SK-N-SH treated with all-trans-retinoic acid at 6 μM for 48 hours (cell line): Measurements from ENCODE around the gene CSNK1D.

Experiments
- ATAC-seq: fragments of 200-7000 bp; cut with Tn5 transposase; 3 replicates; pipeline ENCODE4 v1.9.1; 2020; ENCODE audit warnings: mild to moderate bottlenecking, moderate library complexity
- ARNTL ChIP-seq: fragments of 450-650 bp; formaldehyde crosslinking; IDR thresholded peaks from 2 replicates; pipeline ENCODE4 v1.5.0; 2020; ENCODE audit warnings: low read depth, mild to moderate bottlenecking, moderate library complexity, borderline replicate concordance
- BACH2 ChIP-seq: fragments of 250-450 bp; sonication (Bioruptor Pico); IDR thresholded peaks from 2 replicates; pipeline ENCODE4 v1.9.0; 2021; ENCODE audit warnings: mild to moderate bottlenecking, borderline replicate concordance
- CREB5 ChIP-seq: fragments of 250-450 bp; sonication (Bioruptor Pico); IDR thresholded peaks from 2 replicates; pipeline ENCODE4 v1.5.1; 2020; ENCODE audit warnings: low read depth, mild to moderate bottlenecking, moderate library complexity
- CSDC2 ChIP-seq: fragments of 250-450 bp; sonication (Bioruptor Pico); IDR thresholded peaks from 2 replicates; pipeline ENCODE4 v1.5.0; 2020; ENCODE audit warnings: mild to moderate bottlenecking, moderate library complexity
- ESRRG ChIP-seq: fragments of 250-450 bp; sonication (Bioruptor Pico); IDR thresholded peaks from 2 replicates; pipeline ENCODE4 v1.6.1; 2021; ENCODE audit warnings: mild to moderate bottlenecking
- GLIS3 ChIP-seq: fragments of 250-450 bp; sonication (Bioruptor Pico); IDR thresholded peaks from 2 replicates; pipeline ENCODE4 v1.5.0; 2020; ENCODE audit warnings: mild to moderate bottlenecking, moderate library complexity
- ISL1 ChIP-seq: fragments of 250-450 bp; sonication (Bioruptor Pico); IDR thresholded peaks from 2 replicates; pipeline ENCODE4 v2.1.2; 2022; ENCODE audit warnings: mild to moderate bottlenecking, moderate library complexity
- OSR1 ChIP-seq: fragments of 250-450 bp; sonication (Bioruptor Pico); IDR thresholded peaks from 2 replicates; pipeline ENCODE4 v1.8.0; 2022; ENCODE audit warnings: moderate library complexity, mild to moderate bottlenecking, inconsistent platforms
- POU6F1 ChIP-seq: fragments of 250-450 bp; sonication (Bioruptor Pico); IDR thresholded peaks from 2 replicates; pipeline ENCODE4 v1.8.0; 2021; ENCODE audit warnings: low read depth, mild to moderate bottlenecking, moderate library complexity, borderline replicate concordance
- PPARA ChIP-seq: fragments of 250-450 bp; sonication (Bioruptor Pico); IDR thresholded peaks from 2 replicates; pipeline ENCODE4 v1.5.0; 2020; ENCODE audit warnings: mild to moderate bottlenecking, borderline replicate concordance
- SNAI2 ChIP-seq: fragments of 250-450 bp; sonication (Bioruptor Pico); IDR thresholded peaks from 2 replicates; pipeline ENCODE4 v1.5.0; 2020; ENCODE audit warnings: mild to moderate bottlenecking, moderate library complexity
- TCF4 ChIP-seq: fragments of 250-450 bp; sonication (Bioruptor Pico); IDR thresholded peaks from 2 replicates; pipeline ENCODE4 v1.8.0; 2021; ENCODE audit warnings: mild to moderate bottlenecking, moderate library complexity, borderline replicate concordance
- TOX ChIP-seq: fragments of 250-450 bp; sonication (Bioruptor Pico); IDR thresholded peaks from 2 replicates; pipeline ENCODE4 v1.8.0; 2021; ENCODE audit warnings: mild to moderate bottlenecking, moderate library complexity, borderline replicate concordance
- TSHZ2 ChIP-seq: fragments of 250-450 bp; sonication (Bioruptor Pico); IDR thresholded peaks from 2 replicates; pipeline ENCODE4 v1.5.0; 2020; ENCODE audit warnings: mild to moderate bottlenecking, moderate library complexity
- ZC3H10 ChIP-seq: fragments of 250-450 bp; sonication (Bioruptor Pico); IDR thresholded peaks from 2 replicates; pipeline ENCODE4 v1.5.1; 2021; ENCODE audit warnings: mild to moderate bottlenecking, moderate library complexity
- ZFP3 ChIP-seq: fragments of 250-450 bp; sonication (Bioruptor Pico); IDR thresholded peaks from 2 replicates; pipeline ENCODE4 v1.5.0; 2020; ENCODE audit warnings: mild to moderate bottlenecking, moderate library complexity
- ZFP30 ChIP-seq: fragments of 450-650 bp; formaldehyde crosslinking; IDR thresholded peaks from 2 replicates; pipeline ENCODE4 v1.5.0; 2022; ENCODE audit warnings: mild to moderate bottlenecking, moderate library complexity
- ZNF565 ChIP-seq: fragments of 450-650 bp; formaldehyde crosslinking; conservative IDR thresholded peaks from 2 replicates; pipeline ENCODE4 v1.5.0; 2020; ENCODE audit warnings: low read depth, mild to moderate bottlenecking, moderate library complexity
- ZNF70 ChIP-seq: fragments of 450-650 bp; formaldehyde crosslinking; IDR thresholded peaks from 2 replicates; pipeline ENCODE4 v1.5.0; 2020; ENCODE audit warnings: mild to moderate bottlenecking, moderate library complexity
- ZNF8 ChIP-seq: fragments of 450-650 bp; formaldehyde crosslinking; IDR thresholded peaks from 2 replicates; pipeline ENCODE4 v1.5.0; 2020; ENCODE audit warnings: mild to moderate bottlenecking, moderate library complexity
- TF ChIP-seq, protein P1 (sequence below): fragments of 250-450 bp; sonication (Bioruptor Pico); IDR thresholded peaks from 2 replicates; pipeline ENCODE4 v1.8.0; 2020; ENCODE audit warnings: mild to moderate bottlenecking, moderate library complexity, borderline replicate concordance
- TF ChIP-seq, protein P2 (sequence below): fragments of 250-450 bp; sonication (Bioruptor Pico); IDR thresholded peaks from 2 replicates; pipeline ENCODE4 v1.5.1; 2021; ENCODE audit warnings: mild to moderate bottlenecking, moderate library complexity

The CSNK1D gene

DNA sequence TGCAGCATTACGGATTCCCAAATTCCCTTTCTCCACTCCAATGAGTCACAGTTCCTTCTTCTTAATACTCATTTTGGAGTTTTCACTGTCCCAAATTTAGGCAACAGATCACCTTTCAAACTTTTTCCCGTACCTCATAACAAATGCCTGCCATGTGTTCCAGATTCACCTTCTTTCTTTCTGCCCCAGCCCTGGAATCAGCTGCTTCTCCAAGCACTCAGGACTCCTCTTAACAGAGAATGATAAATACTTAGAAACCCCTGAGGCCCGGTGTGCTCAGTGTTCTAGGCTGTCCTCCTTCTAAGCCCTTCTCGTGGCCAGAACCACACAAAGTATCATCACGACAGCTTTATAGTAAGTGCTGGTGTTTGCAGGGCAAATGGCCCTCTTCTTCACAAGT lies 14.9 kb downstream of the CSNK1D start:
- TF ChIP-seq BACH2 (no peak), ISL1 (no peak), GLIS3 (CRISPR knock-in tag) (no peak), ZC3H10 (CRISPR knock-in tag) (no peak), ESRRG (CRISPR knock-in tag) (no peak), ZNF8 (CRISPR knock-in tag) (no peak)
- ATAC-seq: no peak

DNA sequence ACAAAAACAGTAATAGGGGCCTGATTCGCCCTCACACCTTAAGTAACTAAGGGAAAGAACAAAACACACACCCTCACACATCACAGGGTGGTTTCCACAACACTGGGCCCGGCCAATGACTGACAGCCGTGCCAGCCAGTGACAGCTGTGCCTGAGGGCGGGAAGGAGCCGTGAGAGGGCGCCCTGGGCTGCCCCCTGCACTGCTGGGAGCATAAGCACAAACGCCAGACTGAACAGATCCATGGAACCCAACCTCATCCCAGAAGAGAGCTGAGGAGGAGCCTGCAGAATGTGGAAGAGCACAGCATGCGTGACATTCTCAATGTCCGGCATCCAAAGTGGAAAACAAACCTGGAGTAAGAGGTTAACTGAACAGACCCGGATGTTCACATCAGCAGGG lies 16.0 kb downstream of the CSNK1D start:
- ATAC-seq: peak; percentile 64
- TF ChIP-seq PPARA (CRISPR knock-in tag) (no peak), CSDC2 (no peak), ZNF565 (CRISPR knock-in tag) (no peak), POU6F1 (CRISPR knock-in tag) (no peak), TOX (CRISPR knock-in tag) (no peak), ZNF70 (CRISPR knock-in tag) (no peak), ARNTL (no peak), TCF4 (CRISPR knock-in tag) (no peak), ZFP30 (CRISPR knock-in tag) (no peak), CREB5 (CRISPR knock-in tag) (no peak), ZNF8 (CRISPR knock-in tag) (no peak), SNAI2 (CRISPR knock-in tag) (no peak)

GRCh38 chr17:82256242-82256885 lies 17.1 kb downstream of the CSNK1D start:
- no peak for ATAC-seq
- TF ChIP-seq ZFP30 (CRISPR knock-in tag) (no peak), CSDC2 (no peak), PPARA (CRISPR knock-in tag) (no peak), ZNF565 (CRISPR knock-in tag) (no peak), ARNTL (no peak), SNAI2 (CRISPR knock-in tag) (no peak), ZNF70 (CRISPR knock-in tag) (no peak), OSR1 (CRISPR knock-in tag) (no peak), CREB5 (CRISPR knock-in tag) (no peak), POU6F1 (CRISPR knock-in tag) (no peak), ZC3H10 (CRISPR knock-in tag) (no peak), TCF4 (CRISPR knock-in tag) (no peak), GLIS3 (CRISPR knock-in tag) (no peak), TSHZ2 (CRISPR knock-in tag) (no peak), TOX (CRISPR knock-in tag) (no peak), ESRRG (CRISPR knock-in tag) (no peak), ZFP3 (no peak), BACH2 (no peak)
- TF ChIP-seq, protein P1, sequence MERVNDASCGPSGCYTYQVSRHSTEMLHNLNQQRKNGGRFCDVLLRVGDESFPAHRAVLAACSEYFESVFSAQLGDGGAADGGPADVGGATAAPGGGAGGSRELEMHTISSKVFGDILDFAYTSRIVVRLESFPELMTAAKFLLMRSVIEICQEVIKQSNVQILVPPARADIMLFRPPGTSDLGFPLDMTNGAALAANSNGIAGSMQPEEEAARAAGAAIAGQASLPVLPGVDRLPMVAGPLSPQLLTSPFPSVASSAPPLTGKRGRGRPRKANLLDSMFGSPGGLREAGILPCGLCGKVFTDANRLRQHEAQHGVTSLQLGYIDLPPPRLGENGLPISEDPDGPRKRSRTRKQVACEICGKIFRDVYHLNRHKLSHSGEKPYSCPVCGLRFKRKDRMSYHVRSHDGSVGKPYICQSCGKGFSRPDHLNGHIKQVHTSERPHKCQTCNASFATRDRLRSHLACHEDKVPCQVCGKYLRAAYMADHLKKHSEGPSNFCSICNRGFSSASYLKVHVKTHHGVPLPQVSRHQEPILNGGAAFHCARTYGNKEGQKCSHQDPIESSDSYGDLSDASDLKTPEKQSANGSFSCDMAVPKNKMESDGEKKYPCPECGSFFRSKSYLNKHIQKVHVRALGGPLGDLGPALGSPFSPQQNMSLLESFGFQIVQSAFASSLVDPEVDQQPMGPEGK (CRISPR knock-in tag): no peak
- TF ChIP-seq, protein P2, sequence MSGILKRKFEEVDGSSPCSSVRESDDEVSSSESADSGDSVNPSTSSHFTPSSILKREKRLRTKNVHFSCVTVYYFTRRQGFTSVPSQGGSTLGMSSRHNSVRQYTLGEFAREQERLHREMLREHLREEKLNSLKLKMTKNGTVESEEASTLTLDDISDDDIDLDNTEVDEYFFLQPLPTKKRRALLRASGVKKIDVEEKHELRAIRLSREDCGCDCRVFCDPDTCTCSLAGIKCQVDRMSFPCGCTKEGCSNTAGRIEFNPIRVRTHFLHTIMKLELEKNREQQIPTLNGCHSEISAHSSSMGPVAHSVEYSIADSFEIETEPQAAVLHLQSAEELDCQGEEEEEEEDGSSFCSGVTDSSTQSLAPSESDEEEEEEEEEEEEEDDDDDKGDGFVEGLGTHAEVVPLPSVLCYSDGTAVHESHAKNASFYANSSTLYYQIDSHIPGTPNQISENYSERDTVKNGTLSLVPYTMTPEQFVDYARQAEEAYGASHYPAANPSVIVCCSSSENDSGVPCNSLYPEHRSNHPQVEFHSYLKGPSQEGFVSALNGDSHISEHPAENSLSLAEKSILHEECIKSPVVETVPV (CRISPR knock-in tag): no peak
